GM23248 (cell line): Measurements from ENCODE around the gene NUDT22. TPM values are rescaled to one million over a fixed set of nuclear protein-coding genes. Genes with fewer than 3 reads are reported as not detected.
"Not testable (repeated sequence)": the region's sequence is repeated elsewhere in the genome, so short reads cannot be mapped to it uniquely, and the experiment has no call there.

Source experiments
- DNase-seq: peaks from one replicate; pipeline ENCODE4 v3.0.0-alpha.2; 2015
- H2AFZ ChIP-seq: fragments of 200-600 bp; sonication (generic); 2 replicates; pipeline ENCODE4 v1.6.1; 2016; ENCODE audit warnings: antibody characterized with exemption
- H3F3A ChIP-seq: fragments of 200-600 bp; sonication (generic); 2 replicates; pipeline ENCODE4 v1.6.1; 2016; ENCODE audit warnings: mild to moderate bottlenecking, antibody characterized with exemption, mixed run types; ENCODE audit not compliant: insufficient read depth
- H3K27ac ChIP-seq: fragments of 200-600 bp; sonication (generic); 2 replicates; pipeline ENCODE4 v1.5.1; 2016; ENCODE audit warnings: mild to moderate bottlenecking
- H3K27me3 ChIP-seq: fragments of 200-600 bp; sonication (generic); replicated peaks from 2 replicates; pipeline ENCODE4 v1.6.1; 2016; ENCODE audit warnings: mild to moderate bottlenecking; ENCODE audit not compliant: insufficient read depth
- H3K36me3 ChIP-seq: fragments of 200-600 bp; sonication (generic); 2 replicates; pipeline ENCODE4 v1.6.1; 2016; ENCODE audit warnings: low read depth, mild to moderate bottlenecking
- H3K4me1 ChIP-seq: fragments of 200-600 bp; sonication (generic); 2 replicates; pipeline ENCODE4 v1.6.1; 2016; ENCODE audit warnings: mild to moderate bottlenecking; ENCODE audit not compliant: insufficient read depth
- H3K4me2 ChIP-seq: fragments of 200-600 bp; sonication (generic); one replicate; pipeline ENCODE4 v1.6.1; 2016; ENCODE audit warnings: mild to moderate bottlenecking; ENCODE audit not compliant: unreplicated experiment
- H3K4me3 ChIP-seq: fragments of 200-600 bp; sonication (generic); 2 replicates; pipeline ENCODE4 v1.5.1; 2016; ENCODE audit warnings: mild to moderate bottlenecking
- H3K79me2 ChIP-seq: fragments of 200-600 bp; sonication (generic); 2 replicates; pipeline ENCODE4 v1.6.1; 2016; ENCODE audit warnings: mild to moderate bottlenecking; ENCODE audit not compliant: insufficient read depth
- H3K9ac ChIP-seq: fragments of 200-600 bp; sonication (generic); 2 replicates; pipeline ENCODE4 v1.6.1; 2016; ENCODE audit warnings: mild to moderate bottlenecking
- H3K9me2 ChIP-seq: fragments of 200-600 bp; sonication (generic); 2 replicates; pipeline ENCODE4 v1.6.1; 2016; ENCODE audit warnings: mixed run types, mild to moderate bottlenecking, moderate library complexity; ENCODE audit not compliant: insufficient read depth
- H3K9me3 ChIP-seq: fragments of 200-600 bp; sonication (generic); one replicate; pipeline ENCODE4 v1.6.1; 2017; ENCODE audit warnings: low read depth
- H4K20me1 ChIP-seq: fragments of 200-600 bp; sonication (generic); 2 replicates; pipeline ENCODE4 v1.6.0; 2016; ENCODE audit not compliant: insufficient read depth
- EZH2 ChIP-seq: fragments of 200-600 bp; sonication (generic); IDR thresholded peaks from 2 replicates; pipeline ENCODE4 v1.6.1; 2018; ENCODE audit warnings: antibody characterized with exemption, mild to moderate bottlenecking; ENCODE audit not compliant: insufficient read depth, poor library complexity, severe bottlenecking
- EZH2phosphoT487 ChIP-seq: fragments of 200-600 bp; sonication (generic); IDR thresholded peaks from 2 replicates; pipeline ENCODE4 v1.6.1; 2018; ENCODE audit warnings: antibody characterized with exemption, moderate library complexity, mild to moderate bottlenecking, low read depth; ENCODE audit not compliant: insufficient read depth
- WGBS, 2 experiments: methylation state at CpG; one replicate each; pipeline ENCODE4 v1.1.6; 2015 to 2017; ENCODE audit warnings: low lambda C conversion rate in 2 of 2, low coverage in 1 of 2; ENCODE audit errors: missing lambda C conversion rate in 2 of 2; 5-methylcytosine and 5-hydroxymethylcytosine counted together
- in situ Hi-C: fragments of 300-500 bp; cut with MboI; formaldehyde crosslinking; loops from 2 replicates; pipeline ENCODE4 v1.15.0; 2020
- polyA plus RNA-seq: library from polyadenylated mRNA; unstranded; fragments of >200 nt; fragmentation: Nextera tagmentation; extraction: Ambion mirVana; gene quantifications from 2 replicates; pipeline ENCODE4 v1.2.1, GENCODE V29; 2016
- total RNA-seq: library from RNA; depleted of rRNA; stranded (reverse); fragments of >200 nt; shearing (Covaris generic); gene quantifications from 2 replicates; pipeline ENCODE4 v1.2.3, GENCODE V29; 2014

The NUDT22 gene
- total and polyA plus RNA-seq, 2 experiments from 2014 or later = 74.5 to 97.9 TPM

GRCh38 chr11:64245401-64245796, 19.3 kb downstream of the NUDT22 start:
- in situ Hi-C loops = no loop called here
- no peak for DNase-seq
- peak overlapping the region; percentile 92 for H3K9ac ChIP-seq
- H3K27me3 ChIP-seq = no peaks in the 10 kb centered on the region
- no peaks in the 10 kb centered on the region for H4K20me1 ChIP-seq
- H3K4me3 ChIP-seq = peak overlapping the region; percentile 100
- H3F3A ChIP-seq = peaks cover 15% of the 10 kb centered on the region
- H3K9me2 ChIP-seq = no peaks in the 10 kb centered on the region
- no peak overlapping the region for H2AFZ ChIP-seq
- WGBS, 2 experiments = 0 to 1% methylated on average over 2 to 5 of the region's 6 CpGs
- H3K4me1 ChIP-seq = peaks cover 11% of the 10 kb centered on the region
- no peak for TF ChIP-seq EZH2
- TF ChIP-seq EZH2phosphoT487 = no peak
- peak overlapping the region; percentile 88 for H3K27ac ChIP-seq
- no peaks in the 10 kb centered on the region for H3K9me3 ChIP-seq
- peak overlapping the region; percentile 81 for H3K4me2 ChIP-seq
- peaks cover 46% of the 10 kb centered on the region for H3K79me2 ChIP-seq
- no peaks in the 10 kb centered on the region; the same call in 1 of the 2 replicates for H3K36me3 ChIP-seq

GRCh38 chr11:64245797-64246620, 19.9 kb downstream of the NUDT22 start:
- 1 to 2% methylated on average over 29 to 45 of the region's 46 CpGs for WGBS, 2 experiments
- no peaks in the 10 kb centered on the region for H3K27me3 ChIP-seq
- H2AFZ ChIP-seq = peak overlapping the region; percentile 46; the same call in 1 of the 2 replicates
- in situ Hi-C loops = no loop called here
- peak; percentile 98 for DNase-seq
- H3K4me3 ChIP-seq = peak overlapping the region; percentile 100
- H3F3A ChIP-seq = peaks cover 14% of the 10 kb centered on the region; the same call in 1 of the 2 replicates
- no peaks in the 10 kb centered on the region for H4K20me1 ChIP-seq
- 0 out of 2 replicates have a peak, but pooled peaks cover 10% of the 10 kb centered on the region for H3K4me1 ChIP-seq
- H3K9ac ChIP-seq = peak overlapping the region; percentile 92
- no peaks in the 10 kb centered on the region for H3K9me2 ChIP-seq
- peaks cover 46% of the 10 kb centered on the region for H3K79me2 ChIP-seq
- H3K27ac ChIP-seq = peak overlapping the region; percentile 88
- H3K36me3 ChIP-seq = no peaks in the 10 kb centered on the region; the same call in 1 of the 2 replicates
- no peak for TF ChIP-seq EZH2phosphoT487
- TF ChIP-seq EZH2 = no peak
- no peaks in the 10 kb centered on the region for H3K9me3 ChIP-seq
- H3K4me2 ChIP-seq = peak overlapping the region; percentile 81

- H3K9me2 ChIP-seq, H3K36me3 ChIP-seq, H3K4me2 ChIP-seq, H3K27me3 ChIP-seq, DNase-seq, in situ Hi-C loops, H3K4me1 ChIP-seq, H4K20me1 ChIP-seq, H3K9me3 ChIP-seq, H2AFZ ChIP-seq: not testable (repeated sequence)
- WGBS, 2 experiments = 0 to 1% methylated on average over 16 to 23 of the region's 43 CpGs
- Histone ChIP-seq H3F3A (peaks cover 14% of the 10 kb centered on the region; the same call in 1 of the 2 replicates), H3K27ac (peak overlapping the region; percentile 88), H3K4me3 (peak overlapping the region; percentile 100), H3K9ac (peak overlapping the region; percentile 92), H3K79me2 (peaks cover 46% of the 10 kb centered on the region)
Measured at GRCh38 chr11:64246621-64246870, 20.5 kb downstream of the NUDT22 start.

- in situ Hi-C loops = no loop called here
- H3K9me2 ChIP-seq = no peaks in the 10 kb centered on the region
- no peaks in the 10 kb centered on the region; the same call in 1 of the 2 replicates for H3K36me3 ChIP-seq
- DNase-seq = peak; percentile 94
- H3K79me2 ChIP-seq = peaks cover 47% of the 10 kb centered on the region
- WGBS, 2 experiments = 0 to 2% methylated on average over 44 to 63 of the region's 74 CpGs
- no peak for TF ChIP-seq EZH2phosphoT487
- TF ChIP-seq EZH2 = no peak
- H4K20me1 ChIP-seq = no peaks in the 10 kb centered on the region
- 0 out of 2 replicates have a peak, but pooled peaks cover 10% of the 10 kb centered on the region for H3K4me1 ChIP-seq
- peak within 1 kb of the TSS; percentile 92 for H3K9ac ChIP-seq
- no peaks in the 10 kb centered on the region for H3K9me3 ChIP-seq
- peak within 1 kb of the TSS; percentile 89 for H3K27ac ChIP-seq
- peak within 1 kb of the TSS; percentile 82 for H2AFZ ChIP-seq
- peak within 1 kb of the TSS; percentile 99 for H3K4me2 ChIP-seq
- no peaks in the 10 kb centered on the region for H3K27me3 ChIP-seq
- H3K4me3 ChIP-seq = peak within 1 kb of the TSS; percentile 100
- peaks cover 14% of the 10 kb centered on the region; the same call in 1 of the 2 replicates for H3F3A ChIP-seq
Measured at GRCh38 chr11:64246871-64247728, 21.0 kb downstream of the NUDT22 start, which contains the start of gene PPP1R14B. TSS of gene PPP1R14B (minus strand) at chr11:64246943. CDS start at chr11:64246673, 270 bp downstream.
